Gastrocnemius medialis (tissue), 4 donors: ENCODE results near the gene ASB18. TPM values are rescaled to one million over a fixed set of nuclear protein-coding genes. Genes with fewer than 3 reads are reported as not detected.

Experiments
- ATAC-seq, 2 donors: fragments of 150-250 bp; one replicate each; pipeline ENCODE4 v1.9.1; 2016
- DNase-seq, 2 donors: peaks; one replicate each; pipeline ENCODE4 v3.0.0-alpha.2; 2019
- H3K27ac ChIP-seq, 4 donors: fragments of 200-600 bp; sonication (generic); 1 replicate in 1 of 4; 2 replicates in 3 of 4; pipeline ENCODE4 v1.5.1; 2016 to 2018; ENCODE audit warnings: mild to moderate bottlenecking in 2 of 4, moderate library complexity in 1 of 4
- H3K27me3 ChIP-seq, 3 donors: fragments of 200-600 bp; sonication (generic) in 2 of 3; 1 replicate in 1 of 3; 2 replicates in 2 of 3; pipeline versions ENCODE4 v1.5.1 to v1.6.0; 2016 to 2019; ENCODE audit warnings: mild to moderate bottlenecking in 1 of 3, moderate library complexity in 1 of 3
- H3K36me3 ChIP-seq, 2 donors: fragments of 200-600 bp; sonication (generic) in 1 of 2; one replicate each; pipeline ENCODE4 v1.5.1; 2017 to 2018
- H3K4me1 ChIP-seq, 2 donors: fragments of 200-600 bp; sonication (generic) in 1 of 2; one replicate each; pipeline ENCODE4 v1.5.1; 2016 to 2017; ENCODE audit warnings: mild to moderate bottlenecking in 2 of 2
- H3K4me3 ChIP-seq, 4 donors: fragments of 200-600 bp; sonication (generic) in 3 of 4; 1 replicate in 1 of 4; 2 replicates in 3 of 4; pipeline ENCODE4 v1.5.1; 2016 to 2019; ENCODE audit warnings: mild to moderate bottlenecking in 2 of 4
- H3K9me3 ChIP-seq, 3 donors: fragments of 200-600 bp; sonication (generic) in 2 of 3; 1 replicate in 1 of 3; 2 replicates in 2 of 3; pipeline ENCODE4 v1.5.1; 2016 to 2019
- CTCF ChIP-seq, 5 experiments: fragments of 450-650 bp in 3 of 5; fragments of 200-600 bp in 2 of 5; sonication (generic) in 2 of 5; IDR thresholded peaks in 4 of 5; conservative IDR thresholded peaks in 1 of 5; 1 replicate in 4 of 5; 2 replicates in 1 of 5; pipeline ENCODE4 v1.5.1; 2016 to 2019; ENCODE audit warnings: antibody characterized with exemption in 5 of 5, mild to moderate bottlenecking in 3 of 5, moderate library complexity in 3 of 5
- POLR2A ChIP-seq, 2 donors: fragments of 450-650 bp; IDR thresholded peaks; one replicate each; pipeline ENCODE4 v1.6.1; 2017; ENCODE audit warnings: antibody characterized with exemption in 2 of 2, mild to moderate bottlenecking in 2 of 2, moderate library complexity in 2 of 2
- in situ Hi-C, 4 donors: fragments of 200-750 bp; cut with MboI; loops; one replicate each; pipeline versions ENCODE4 v1.15.0 to v1.8.0; 2017; ENCODE audit warnings: low sequenced_read_pairs in 4 of 4
- intact Hi-C: fragments of 100-400 bp; cut with DNase I; formaldehyde crosslinking; loops from one replicate; pipeline ENCODE4 v1.15.1; 2023; ENCODE audit warnings: low total_unique reads
- total RNA-seq, 4 donors: library from RNA; depleted of rRNA; stranded (reverse); fragments of >200 nt; gene quantifications; one replicate each; pipeline versions ENCODE4 v1.1.0 to v1.2.3, GENCODE V29; 2016

ASB18 gene
- total RNA-seq, 4 donors from 2014 or later = 0.16 to 0.17 TPM; not detected in 2

GRCh38 chr2:236223675-236224074, 40.5 kb downstream of the ASB18 start:
- H3K4me3 ChIP-seq = no peak overlapping the region
- DNase-seq (no peak), ATAC-seq (no peak)
- H3K4me1 ChIP-seq = no peaks in the 10 kb centered on the region
- H3K9me3 ChIP-seq = peaks cover 0 to 4% (median 0%) of the 10 kb centered on the region in 3 donors
- TF ChIP-seq CTCF (IDR thresholded peaks at IDR 0.05 in 4 of 5, conservative IDR thresholded peaks at IDR 0.05 in 1 of 5) = no peak
- no peaks in the 10 kb centered on the region for H3K36me3 ChIP-seq
- no peak overlapping the region for H3K27ac ChIP-seq
- in situ Hi-C loops (no loop called here), intact Hi-C loops (no loop called here)
- H3K27me3 ChIP-seq = no peaks in the 10 kb centered on the region

DNA sequence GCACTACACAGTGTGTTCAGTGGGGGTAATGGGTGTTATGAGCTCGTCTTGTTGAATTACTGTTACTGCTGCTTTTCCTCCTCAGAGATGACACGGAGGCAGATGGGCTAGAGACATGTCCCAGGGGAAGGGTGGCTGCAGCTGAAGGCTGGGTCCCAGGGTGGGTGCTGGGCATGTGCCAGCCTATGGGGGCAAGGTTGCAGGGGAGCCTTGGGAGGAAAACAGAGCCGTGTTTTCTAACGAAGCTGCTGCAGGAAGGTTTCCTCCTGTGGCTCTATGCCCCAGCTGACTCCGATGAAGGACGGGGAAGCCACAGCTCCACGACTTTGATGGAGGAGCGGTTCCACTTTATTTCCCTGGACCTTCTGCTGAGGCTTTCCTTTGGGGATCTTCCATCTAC, 42.4 kb downstream of the ASB18 start:
- TF ChIP-seq POLR2A (IDR thresholded peaks at IDR 0.05) (no peak), CTCF (IDR thresholded peaks at IDR 0.05 in 4 of 5, conservative IDR thresholded peaks at IDR 0.05 in 1 of 5) (no peak)
- H3K9me3 ChIP-seq = peaks cover 0 to 4% (median 0%) of the 10 kb centered on the region in 3 donors
- no peak for ATAC-seq
- no peaks in the 10 kb centered on the region for H3K27me3 ChIP-seq
- intact Hi-C loops (no loop called here), in situ Hi-C loops (no loop called here)
- no peaks in the 10 kb centered on the region for H3K36me3 ChIP-seq
- no peak for DNase-seq
- H3K27ac ChIP-seq = no peak overlapping the region
- H3K4me1 ChIP-seq = no peaks in the 10 kb centered on the region
- no peak overlapping the region for H3K4me3 ChIP-seq

- Histone ChIP-seq H3K4me1 (no peaks in the 10 kb centered on the region), H3K27me3 (no peaks in the 10 kb centered on the region), H3K4me3 (no peak overlapping the region), H3K9me3 (peaks cover 0 to 4% (median 0%) of the 10 kb centered on the region in 3 donors), H3K27ac (no peak overlapping the region), H3K36me3 (no peaks in the 10 kb centered on the region)
- intact Hi-C loops = no loop called here
- no peak for DNase-seq
- in situ Hi-C loops = no loop called here
- TF ChIP-seq POLR2A (IDR thresholded peaks at IDR 0.05) = no peak
- no peak for TF ChIP-seq CTCF (IDR thresholded peaks at IDR 0.05 in 4 of 5, conservative IDR thresholded peaks at IDR 0.05 in 1 of 5)
- no peak for ATAC-seq
These were observed 44.8 kb downstream of the ASB18 start for GRCh38 chr2:236219411-236219810.

GRCh38 chr2:236217926-236218325, 46.3 kb downstream of the ASB18 start:
- intact Hi-C loops (no loop called here), in situ Hi-C loops (no loop called here)
- no peak for ATAC-seq
- Histone ChIP-seq H3K27ac (no peak overlapping the region), H3K4me1 (no peaks in the 10 kb centered on the region), H3K36me3 (no peaks in the 10 kb centered on the region), H3K27me3 (no peaks in the 10 kb centered on the region), H3K9me3 (no peaks in the 10 kb centered on the region), H3K4me3 (no peak overlapping the region)
- DNase-seq = no peak
- TF ChIP-seq CTCF (IDR thresholded peaks at IDR 0.05 in 4 of 5, conservative IDR thresholded peaks at IDR 0.05 in 1 of 5) = no peak
- TF ChIP-seq POLR2A (IDR thresholded peaks at IDR 0.05) = no peak

GRCh38 chr2:236216711-236217110, 47.5 kb downstream of the ASB18 start:
- Histone ChIP-seq H3K27me3 (no peaks in the 10 kb centered on the region), H3K9me3 (no peaks in the 10 kb centered on the region), H3K36me3 (no peaks in the 10 kb centered on the region), H3K4me1 (no peaks in the 10 kb centered on the region), H3K27ac (no peak overlapping the region), H3K4me3 (no peak overlapping the region)
- ATAC-seq = no peak
- no peak for TF ChIP-seq POLR2A (IDR thresholded peaks at IDR 0.05)
- TF ChIP-seq CTCF (IDR thresholded peaks at IDR 0.05 in 4 of 5, conservative IDR thresholded peaks at IDR 0.05 in 1 of 5) = no peak
- DNase-seq = no peak
- in situ Hi-C loops = no loop called here
- intact Hi-C loops = no loop called here
